ENCODE data around the gene SCRT2. TPM values are rescaled to one million over a fixed set of nuclear protein-coding genes. Genes with fewer than 3 reads are reported as not detected.
A peak's percentile ranks its signal among the peaks of the same experiment; 100 is the strongest.
"Not testable (repeated sequence)": the region's sequence is repeated elsewhere in the genome, so short reads cannot be mapped to it uniquely, and the experiment has no call there.

The SCRT2 gene
- under 1 TPM in 3 of 12 donors, not detected in 9; 0.03 to 0.18 (median 0.08) TPM for polyA plus RNA-seq (ENCODE audit: insufficient read length in 12 of 12)
- long read RNA-seq, donor 1, result 0 reads
- long read RNA-seq, donor 2, result 0 reads
- long read RNA-seq, donor 3, result 0 reads
- long read RNA-seq, donor 4, result 0 reads
- long read RNA-seq, donor 5, result 0 reads
- long read RNA-seq, donor 6, result 0 reads
- long read RNA-seq, donor 7, result 0 reads
- long read RNA-seq, donor 8, result 0 reads
- long read RNA-seq, donor 9, result 0 reads
- long read RNA-seq, donor 10, result 0 reads
- long read RNA-seq, donor 11, result 0 reads

DNA sequence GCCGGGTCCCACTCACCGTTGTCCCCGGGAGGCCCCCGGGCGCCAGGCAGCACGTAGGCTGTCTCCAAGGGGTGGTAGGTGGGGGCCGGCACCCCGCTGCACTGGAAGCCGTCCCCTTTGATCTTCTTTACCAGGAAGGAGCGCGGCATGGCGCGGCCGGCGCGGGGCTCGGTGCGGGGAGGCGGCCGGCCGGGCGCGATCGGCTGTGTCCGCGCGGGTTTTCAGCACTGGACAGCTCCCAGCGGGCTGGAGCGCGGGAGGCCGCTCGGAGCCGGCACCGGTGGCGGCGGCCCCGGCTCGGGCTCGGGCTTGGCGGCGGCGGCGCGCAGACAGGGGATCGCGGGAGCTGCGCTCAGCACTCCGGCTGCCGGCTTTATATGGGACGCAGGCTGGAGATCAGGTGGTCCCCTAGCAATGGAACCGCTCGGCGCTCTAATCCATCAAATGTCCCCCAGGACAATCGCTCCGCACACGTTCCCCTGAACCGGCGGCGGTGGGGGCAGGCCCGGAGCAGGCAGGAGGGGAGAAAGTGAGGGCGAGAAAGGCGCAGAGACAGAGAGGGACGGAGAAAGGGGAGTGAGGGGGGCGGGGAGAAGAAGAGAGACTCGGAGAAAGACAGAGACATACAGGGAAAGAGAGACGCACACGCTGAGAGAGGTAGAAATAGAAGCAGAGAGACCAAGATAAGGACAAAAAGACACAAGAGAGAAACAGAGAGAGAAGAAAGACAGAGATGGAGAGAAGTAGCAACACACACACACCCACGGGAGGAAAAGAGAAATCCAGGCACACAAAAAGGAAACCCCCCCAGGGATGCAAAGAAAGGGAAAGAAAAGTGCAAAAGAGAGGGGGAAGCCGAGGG is at the start of gene SCRT2:
Gene SCRT2 (minus strand): TSS at position 350 of the 862 bp plus-strand sequence. CDS start 201 bp downstream, at position 149.
- DNase-seq, result peak; percentile 82

DNA sequence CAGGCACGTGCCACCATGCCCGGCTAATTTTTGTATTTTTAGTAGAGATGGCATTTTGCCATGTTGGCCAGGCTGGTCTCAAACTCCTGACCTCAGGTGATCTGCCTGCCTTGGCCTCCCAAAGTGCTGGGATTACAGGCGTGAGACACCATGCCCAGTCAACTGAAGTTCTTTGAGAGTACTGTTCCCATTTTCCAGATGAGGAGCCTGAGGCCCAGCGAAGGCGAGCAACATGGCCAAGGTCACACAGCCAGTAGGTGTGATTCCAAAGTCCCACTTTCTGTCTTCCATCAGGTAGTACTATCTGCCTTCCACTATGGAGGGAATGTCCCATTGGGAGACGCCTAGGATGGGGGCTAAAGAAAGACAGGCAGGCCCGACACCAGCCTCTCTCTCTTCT is 49.2 kb upstream of the SCRT2 start:
- not testable (repeated sequence) for DNase-seq

DNA sequence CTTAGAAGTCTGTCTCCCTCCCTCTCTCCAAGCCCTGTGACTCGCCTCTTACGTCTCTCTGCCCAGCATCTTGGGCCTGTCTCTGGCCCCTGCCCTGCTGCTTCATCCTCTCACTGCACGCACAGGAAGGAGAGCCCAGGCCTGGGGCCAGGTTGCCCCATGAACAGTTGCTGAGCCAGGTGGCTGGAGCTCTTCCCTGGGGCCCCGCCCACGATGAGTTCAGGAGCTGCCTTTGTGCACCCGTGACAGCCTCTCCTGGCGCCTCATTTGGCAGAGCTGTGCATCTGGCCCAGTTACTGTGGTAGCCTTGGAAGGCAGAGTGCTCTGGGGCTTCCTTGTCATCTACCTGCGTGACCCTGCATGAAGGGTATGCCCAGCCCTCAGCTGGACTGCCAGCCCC is 48.2 kb upstream of the SCRT2 start:
- no peak for DNase-seq

GRCh38 chr20:722822-723644 is 47.4 kb upstream of the SCRT2 start:
- no peak for DNase-seq

GRCh38 chr20:721876-722275 is 46.3 kb upstream of the SCRT2 start:
- no peak for DNase-seq

- no peak for DNase-seq
Observed at GRCh38 chr20:719816-720215, 44.2 kb upstream of the SCRT2 start.

DNA sequence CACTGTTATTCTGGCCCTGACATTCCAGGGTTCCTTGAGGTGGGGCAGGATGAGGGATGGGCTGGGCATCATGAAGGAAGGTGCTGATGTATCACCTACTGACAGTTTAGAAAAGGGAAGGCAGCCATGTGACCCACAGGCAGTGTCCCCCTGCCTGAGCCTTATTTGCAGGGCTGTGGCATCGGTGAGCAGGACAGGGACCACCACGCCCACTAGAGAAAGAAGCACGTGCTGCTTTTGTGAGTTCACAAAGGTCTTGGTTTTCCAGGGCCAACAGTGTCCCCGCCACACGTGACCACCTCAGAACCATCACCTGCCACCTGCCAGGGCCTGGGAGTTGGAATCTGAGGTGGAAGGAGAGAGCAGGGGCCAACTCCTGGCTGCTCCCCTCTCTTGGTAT is 43.5 kb upstream of the SCRT2 start:
- DNase-seq, result no peak

- no peak for DNase-seq
Observed at GRCh38 chr20:717832-718231, 42.2 kb upstream of the SCRT2 start.

GRCh38 chr20:717271-717670 is 41.7 kb upstream of the SCRT2 start:
- DNase-seq, result no peak

- DNase-seq, result no peak
Observed at GRCh38 chr20:714453-714852, 38.9 kb upstream of the SCRT2 start.

GRCh38 chr20:711576-711975 is 36.0 kb upstream of the SCRT2 start:
- DNase-seq, result no peak

DNA sequence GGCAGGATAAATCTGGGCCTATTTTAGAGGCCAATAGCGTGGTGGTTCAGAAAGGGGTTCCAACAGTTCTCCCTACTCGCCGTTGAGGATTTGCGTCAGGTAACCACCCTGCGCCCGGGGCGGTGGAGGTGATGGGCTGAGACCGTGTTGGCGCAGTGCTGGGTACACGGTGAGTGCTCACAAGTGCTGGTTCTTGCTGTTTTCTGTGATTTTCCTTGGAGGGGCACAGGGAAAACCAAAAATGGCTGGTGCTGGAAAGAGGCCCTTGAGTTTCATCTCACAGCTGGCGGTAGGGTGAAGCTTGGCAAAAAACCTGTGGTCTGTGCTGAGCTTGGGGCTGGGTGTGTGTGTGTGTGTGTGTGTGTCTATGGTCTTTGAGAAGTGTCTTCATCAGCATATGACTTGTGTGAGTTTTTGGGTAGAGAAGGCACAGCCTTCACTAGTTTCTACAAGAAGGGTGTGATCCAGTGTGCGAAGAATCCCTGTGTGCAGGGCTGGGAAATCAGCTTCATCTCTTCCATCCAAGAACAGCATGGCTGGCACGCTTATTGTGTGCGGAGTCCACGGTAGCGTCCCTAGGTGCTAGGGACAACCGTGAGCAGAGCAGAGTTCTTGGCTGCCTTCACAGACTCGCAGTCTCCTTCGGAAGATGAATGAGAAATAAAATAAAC is 35.3 kb upstream of the SCRT2 start:
- no peak for DNase-seq

DNA sequence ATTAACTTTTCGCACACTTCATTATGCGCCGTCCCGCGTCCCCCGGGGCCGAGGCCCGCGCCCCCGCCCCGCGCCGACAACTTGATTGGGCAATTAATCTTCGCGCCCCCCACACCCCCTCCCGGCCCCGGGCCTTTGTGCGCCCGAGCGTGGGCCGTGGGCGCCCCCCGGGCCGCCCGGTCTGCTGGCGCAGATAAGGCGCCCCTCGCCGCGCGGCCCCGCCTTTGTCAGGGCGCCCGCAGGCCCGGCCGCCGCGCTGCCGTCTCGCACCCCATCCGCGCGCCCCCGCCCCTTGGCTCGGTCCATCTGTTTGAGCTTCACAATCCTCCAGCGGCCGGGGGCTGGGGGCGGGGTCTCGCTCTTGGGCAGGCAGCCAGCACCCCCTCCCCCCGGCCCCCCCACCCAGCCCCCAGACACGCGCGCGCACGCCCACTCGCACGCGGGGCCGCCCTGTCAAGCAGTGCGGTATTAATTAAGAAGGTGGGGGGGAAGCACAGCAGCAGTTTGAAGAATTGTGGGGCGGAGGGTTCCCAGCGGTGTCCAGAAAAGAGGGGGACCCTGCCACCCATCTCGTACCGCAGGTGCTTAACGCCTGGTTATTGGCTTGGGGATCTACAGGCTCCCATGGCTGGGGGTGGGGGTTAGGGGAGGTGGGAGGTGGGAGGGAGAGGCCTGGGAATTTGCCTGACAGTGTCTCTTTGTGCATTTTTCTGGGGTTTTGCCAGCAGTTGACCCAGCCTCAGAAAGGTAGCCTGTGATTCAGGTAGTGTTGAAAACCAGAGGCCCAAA is 34.6 kb upstream of the SCRT2 start:
- DNase-seq, result no peak

DNA sequence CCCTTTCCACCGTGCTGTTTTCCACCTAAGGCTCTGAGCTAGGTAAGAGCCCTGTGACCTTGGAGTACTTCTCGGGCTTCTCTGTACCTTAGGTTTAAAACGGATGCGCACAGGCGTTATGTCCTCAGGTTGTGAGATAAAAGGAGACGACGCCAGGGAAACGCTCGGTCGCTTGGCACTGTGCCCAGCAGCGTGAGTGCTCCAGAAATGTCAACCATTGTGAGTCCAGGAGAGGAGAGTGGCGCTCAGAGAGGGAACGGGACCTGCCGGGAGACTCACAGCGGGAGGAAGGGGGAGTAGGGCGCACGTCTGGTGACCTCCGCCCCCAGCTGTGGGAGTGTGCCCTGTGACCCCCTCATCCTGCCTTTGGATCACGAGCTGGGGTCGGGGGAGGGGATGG is 33.8 kb upstream of the SCRT2 start:
- DNase-seq, result peak; percentile 24

DNA sequence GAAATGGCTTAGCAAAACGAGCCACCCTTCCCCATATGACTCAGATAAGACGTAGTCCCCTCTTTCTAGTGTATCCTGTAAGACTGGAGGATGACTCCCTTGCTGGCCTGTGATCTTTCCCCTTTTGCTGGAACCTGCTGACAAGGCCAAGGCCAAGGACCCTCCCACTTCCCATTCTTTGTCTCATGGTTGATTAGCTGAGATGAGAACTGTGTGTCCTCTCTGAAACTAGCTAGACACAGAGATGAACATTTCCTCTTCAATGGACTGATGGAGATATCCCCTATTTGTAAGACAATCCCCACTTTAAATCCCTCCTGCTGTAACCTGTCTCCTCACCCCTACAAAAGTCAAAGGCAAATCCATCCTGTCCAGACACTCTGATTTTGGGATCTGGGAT is 33.4 kb upstream of the SCRT2 start:
- DNase-seq, result no peak

DNA sequence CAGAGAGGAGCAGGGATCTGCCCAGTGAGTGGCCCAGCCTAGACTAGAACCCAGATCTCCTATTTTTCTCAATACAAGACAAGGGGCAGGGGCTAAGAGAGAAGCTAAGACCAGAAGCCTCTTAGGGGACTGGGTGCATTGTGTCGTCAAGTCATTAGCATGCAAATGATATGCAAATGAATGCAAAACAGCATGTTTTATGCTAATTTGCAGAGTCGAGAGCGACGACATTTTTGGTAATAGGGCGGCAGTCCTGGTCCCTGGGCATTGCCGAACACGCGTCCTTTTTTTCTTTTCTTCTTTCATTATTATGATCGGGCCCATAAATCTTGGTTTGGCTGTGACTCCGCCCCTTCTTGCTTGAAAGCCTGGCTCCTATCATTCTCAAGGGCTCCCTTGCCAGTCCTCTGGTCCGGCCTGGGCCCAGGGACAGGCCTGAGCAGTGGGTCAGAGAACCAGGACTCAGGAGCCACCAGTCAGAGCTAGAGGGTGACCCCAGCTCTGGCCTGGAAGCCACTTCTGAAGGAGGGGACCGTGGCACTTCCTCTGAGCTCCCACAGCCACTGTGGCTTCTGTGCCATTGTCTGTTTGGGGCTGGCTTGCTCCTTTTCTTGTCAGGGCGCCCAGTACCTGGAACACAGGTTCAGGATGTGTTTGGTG is 32.0 kb upstream of the SCRT2 start:
- no peak for DNase-seq

GRCh38 chr20:706366-706885 is 30.8 kb upstream of the SCRT2 start:
- DNase-seq, result no peak

GRCh38 chr20:704726-705125 is 29.1 kb upstream of the SCRT2 start:
- no peak for DNase-seq

- DNase-seq, result no peak
Observed at GRCh38 chr20:703426-703825, 27.8 kb upstream of the SCRT2 start.

- DNase-seq, result no peak
Observed at GRCh38 chr20:703006-703405, 27.4 kb upstream of the SCRT2 start.

Data from muscle of arm (tissue), 14 donors.